Fibroblast of pulmonary artery (primary cell): ENCODE results near the gene WDR3.
"Not testable (repeated sequence)": the region's sequence is repeated elsewhere in the genome, so short reads cannot be mapped to it uniquely, and the experiment has no call there.

Experiments used
- DNase-seq: peaks from one replicate; pipeline ENCODE4 v3.0.0-alpha.2; 2010; ENCODE audit warnings: low read depth
- H3K4me3 ChIP-seq: replicated peaks from 2 replicates; pipeline ENCODE4 v1.5.1; 2011; ENCODE audit warnings: low read depth, mild to moderate bottlenecking, control low read depth, low read length, moderate library complexity
- TF ChIP-seq, protein P1 (sequence below): IDR thresholded peaks from 2 replicates; pipeline ENCODE4 v1.5.1; 2011; ENCODE audit warnings: mild to moderate bottlenecking, control low read depth, low read length, inconsistent platforms; ENCODE audit errors: missing control alignments

WDR3 gene

GRCh38 chr1:117919376-117919775 lies 10.2 kb upstream of the WDR3 start:
- no peak for DNase-seq
- no peak overlapping the region for H3K4me3 ChIP-seq
- TF ChIP-seq, protein P1, sequence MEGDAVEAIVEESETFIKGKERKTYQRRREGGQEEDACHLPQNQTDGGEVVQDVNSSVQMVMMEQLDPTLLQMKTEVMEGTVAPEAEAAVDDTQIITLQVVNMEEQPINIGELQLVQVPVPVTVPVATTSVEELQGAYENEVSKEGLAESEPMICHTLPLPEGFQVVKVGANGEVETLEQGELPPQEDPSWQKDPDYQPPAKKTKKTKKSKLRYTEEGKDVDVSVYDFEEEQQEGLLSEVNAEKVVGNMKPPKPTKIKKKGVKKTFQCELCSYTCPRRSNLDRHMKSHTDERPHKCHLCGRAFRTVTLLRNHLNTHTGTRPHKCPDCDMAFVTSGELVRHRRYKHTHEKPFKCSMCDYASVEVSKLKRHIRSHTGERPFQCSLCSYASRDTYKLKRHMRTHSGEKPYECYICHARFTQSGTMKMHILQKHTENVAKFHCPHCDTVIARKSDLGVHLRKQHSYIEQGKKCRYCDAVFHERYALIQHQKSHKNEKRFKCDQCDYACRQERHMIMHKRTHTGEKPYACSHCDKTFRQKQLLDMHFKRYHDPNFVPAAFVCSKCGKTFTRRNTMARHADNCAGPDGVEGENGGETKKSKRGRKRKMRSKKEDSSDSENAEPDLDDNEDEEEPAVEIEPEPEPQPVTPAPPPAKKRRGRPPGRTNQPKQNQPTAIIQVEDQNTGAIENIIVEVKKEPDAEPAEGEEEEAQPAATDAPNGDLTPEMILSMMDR: no peak

GRCh38 chr1:117921991-117922390 lies 7.5 kb upstream of the WDR3 start:
- no peak overlapping the region for H3K4me3 ChIP-seq
- TF ChIP-seq, protein P1: no peak
- no peak for DNase-seq

DNA sequence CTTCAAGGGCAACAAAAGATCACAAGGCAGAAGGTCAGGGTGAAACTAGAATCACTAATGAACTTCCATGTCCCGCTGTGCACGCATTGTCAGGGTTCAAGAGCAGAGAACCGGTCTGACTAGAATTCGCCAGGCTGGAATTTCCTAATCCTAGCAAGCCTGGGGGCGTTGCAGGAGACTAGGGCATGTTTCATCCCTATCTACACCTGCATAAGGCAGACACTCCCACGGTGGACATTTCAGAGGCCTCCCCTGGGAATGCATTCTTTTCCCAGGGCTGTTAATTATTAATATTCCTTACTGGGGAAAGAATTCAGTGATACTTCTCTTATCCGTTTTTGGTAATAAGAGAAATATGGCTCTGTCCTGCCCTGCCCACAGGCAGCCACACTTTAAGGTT lies 6.8 kb upstream of the WDR3 start:
- not testable (repeated sequence) for DNase-seq, H3K4me3 ChIP-seq

- TF ChIP-seq, protein P1: no peak
- no peak for DNase-seq
- no peak overlapping the region for H3K4me3 ChIP-seq
Observed at GRCh38 chr1:117925981-117926380, 3.6 kb upstream of the WDR3 start.

DNA sequence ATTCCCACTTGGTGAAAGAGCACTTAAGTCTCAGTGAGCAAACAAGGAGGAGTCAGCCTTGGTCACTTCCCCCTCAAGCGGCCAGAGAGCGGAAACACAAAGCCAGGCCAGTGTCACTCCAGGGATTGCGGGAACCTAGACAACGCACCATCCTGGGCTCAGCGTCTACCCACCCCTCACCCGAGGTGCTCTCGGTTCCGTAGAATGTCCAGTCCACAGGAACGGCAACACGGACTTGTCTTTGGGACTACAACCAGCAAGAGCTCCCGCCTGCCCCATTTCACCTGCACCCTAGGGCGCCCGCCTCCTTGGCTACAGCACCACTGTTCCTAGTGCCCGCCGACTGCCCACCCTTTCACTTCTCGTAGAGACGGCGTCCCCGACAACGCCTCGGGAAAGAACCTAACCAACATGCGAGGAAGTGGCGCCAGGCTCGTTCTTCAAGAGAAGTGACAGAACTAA lies 627 bp upstream of the WDR3 start:
- peak; percentile 62 for DNase-seq
- peak overlapping the region; percentile 86 for H3K4me3 ChIP-seq
- TF ChIP-seq, protein P1: peak; percentile 23

DNA sequence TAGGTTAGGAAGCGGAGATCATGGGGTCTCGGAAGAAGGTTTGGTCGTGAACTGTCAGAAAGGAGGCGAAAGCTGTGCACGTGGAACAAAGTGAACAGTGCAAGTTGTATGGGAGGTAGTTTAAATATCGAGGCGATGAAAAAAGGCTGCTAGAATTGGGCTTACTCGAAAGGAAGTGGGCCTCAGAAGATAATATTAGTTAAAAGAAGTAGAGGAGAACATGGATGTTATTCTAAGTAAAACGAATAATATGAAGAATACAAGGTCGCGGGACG lies 571 bp downstream of the WDR3 start:
- TF ChIP-seq, protein P1: no peak
- DNase-seq: no peak
- H3K4me3 ChIP-seq: peak overlapping the region; percentile 86

DNA sequence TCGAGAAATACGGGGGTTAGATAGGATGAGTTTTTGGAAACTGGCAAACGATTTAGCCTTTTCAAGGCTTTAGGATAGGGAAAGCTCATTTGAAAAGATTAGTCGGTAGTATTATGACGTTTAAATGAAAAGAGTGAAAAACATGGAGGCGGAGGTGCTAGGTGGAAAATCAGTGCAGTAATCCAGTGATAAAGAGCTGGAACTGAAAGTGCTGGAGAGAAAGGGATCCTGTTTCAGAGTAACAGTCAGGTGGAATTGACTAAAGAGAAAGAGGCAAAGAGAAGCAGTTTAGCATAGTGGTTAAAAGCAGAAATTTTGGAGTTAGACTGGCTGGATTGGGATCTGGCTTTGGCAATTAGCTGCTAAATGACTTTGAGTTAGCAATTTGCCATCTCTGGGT lies 945 bp downstream of the WDR3 start:
- DNase-seq: no peak
- H3K4me3 ChIP-seq: peak overlapping the region; percentile 86
- TF ChIP-seq, protein P1: no peak

DNA sequence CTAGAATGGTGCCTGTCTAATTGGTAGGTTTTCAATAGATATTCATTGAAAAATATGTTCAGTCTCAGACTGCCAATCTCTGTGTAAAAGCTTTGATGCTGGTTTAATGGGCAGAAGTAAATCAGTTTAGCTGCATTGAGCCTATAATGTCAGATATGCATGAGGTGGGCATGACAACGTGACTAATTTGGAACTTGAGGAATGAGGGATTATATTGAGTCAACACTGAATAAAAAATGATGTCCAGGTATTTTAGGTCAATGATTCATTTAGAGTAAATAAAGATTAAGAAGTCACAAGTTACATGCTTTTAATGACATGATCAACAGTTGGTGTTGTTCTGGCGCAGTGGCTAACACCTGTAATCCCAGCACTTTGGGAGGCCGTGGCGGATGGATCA lies 3.0 kb downstream of the WDR3 start:
- TF ChIP-seq, protein P1: no peak

More for the DNA sequence above, 3.0 kb downstream of the WDR3 start:
- H3K4me3 ChIP-seq: no peak overlapping the region
- no peak for DNase-seq
